Ramos (cell line): ENCODE data around the gene RARA.

ENCODE experiments used
- in situ Hi-C: fragments of 300-500 bp; cut with MboI; formaldehyde crosslinking; loops from one replicate; pipeline ENCODE4 v1.14.3; 2022; ENCODE audit warnings: low sequenced_read_pairs; ENCODE audit not compliant: unreplicated experiment

The RARA gene

GRCh38 chr17:40313668-40314583 lies 4.9 kb downstream of the RARA start:
- in situ Hi-C loops: no loop called here

- in situ Hi-C loops: no loop called here
Observed at GRCh38 chr17:40314584-40314956, 5.6 kb downstream of the RARA start.

DNA sequence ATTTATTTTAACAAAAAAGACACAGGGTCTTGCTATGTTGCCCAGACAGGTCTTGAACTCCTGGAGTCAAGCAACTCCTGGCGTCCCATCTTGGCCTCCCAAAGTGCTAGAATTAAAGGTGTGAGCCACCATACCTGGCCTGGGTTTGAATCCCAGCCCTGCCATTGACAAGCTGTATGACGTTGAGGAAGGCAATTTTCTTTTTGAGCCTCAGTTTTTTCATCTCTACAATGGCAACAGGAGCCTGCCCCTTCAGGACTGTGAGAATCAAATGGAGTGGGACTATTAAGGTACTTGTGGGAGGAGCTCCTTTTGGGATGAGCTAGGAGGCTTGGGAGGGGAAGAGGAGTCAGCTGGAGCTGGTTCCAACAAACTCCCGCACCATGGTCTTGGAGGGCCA lies 6.2 kb downstream of the RARA start:
- in situ Hi-C loops: no loop called here

DNA sequence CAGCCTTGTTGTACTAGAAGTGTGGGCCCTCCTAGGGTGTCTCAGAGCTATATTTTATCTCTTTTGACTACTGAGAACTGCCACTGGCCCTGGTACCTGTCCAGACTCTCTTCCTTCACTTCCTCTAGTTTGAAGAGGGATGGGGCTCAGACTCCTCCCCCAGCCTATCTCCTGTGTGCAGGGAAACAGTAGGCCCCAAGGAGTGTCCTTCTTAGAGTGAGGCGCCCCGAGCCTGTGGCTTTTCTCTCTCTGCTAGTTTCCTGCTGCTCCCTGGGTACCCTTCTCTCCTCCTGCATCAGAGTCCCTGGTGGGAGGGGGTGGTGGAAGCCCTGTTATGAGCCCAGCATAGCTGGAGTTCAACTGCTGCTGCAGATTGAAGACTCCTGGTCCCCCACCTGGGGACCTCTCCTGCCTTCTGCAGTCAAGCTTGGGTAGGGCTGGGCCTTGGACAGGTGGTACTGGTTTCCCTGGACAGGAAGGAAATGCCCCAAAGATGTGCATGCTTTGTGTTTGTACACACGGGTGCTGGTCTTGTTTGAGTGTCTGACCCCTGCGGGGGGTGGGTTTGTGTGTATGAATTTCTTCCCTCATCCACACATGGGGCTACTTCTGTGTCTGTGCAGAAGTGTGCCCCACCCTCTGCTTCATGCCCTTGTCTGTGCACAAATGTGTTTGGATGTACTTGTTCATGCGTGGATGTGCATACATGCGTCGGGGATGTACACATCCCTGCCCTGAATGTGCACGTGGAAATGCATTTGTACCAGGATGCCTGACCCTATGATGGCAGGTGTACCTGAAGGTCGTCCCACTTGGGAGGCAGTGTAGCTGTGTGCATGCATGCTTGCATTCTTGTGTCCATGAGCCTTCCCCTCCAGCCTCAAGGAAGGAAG lies 6.9 kb downstream of the RARA start:
- in situ Hi-C loops: no loop called here

GRCh38 chr17:40316571-40317344 lies 7.8 kb downstream of the RARA start:
- in situ Hi-C loops: no loop called here

DNA sequence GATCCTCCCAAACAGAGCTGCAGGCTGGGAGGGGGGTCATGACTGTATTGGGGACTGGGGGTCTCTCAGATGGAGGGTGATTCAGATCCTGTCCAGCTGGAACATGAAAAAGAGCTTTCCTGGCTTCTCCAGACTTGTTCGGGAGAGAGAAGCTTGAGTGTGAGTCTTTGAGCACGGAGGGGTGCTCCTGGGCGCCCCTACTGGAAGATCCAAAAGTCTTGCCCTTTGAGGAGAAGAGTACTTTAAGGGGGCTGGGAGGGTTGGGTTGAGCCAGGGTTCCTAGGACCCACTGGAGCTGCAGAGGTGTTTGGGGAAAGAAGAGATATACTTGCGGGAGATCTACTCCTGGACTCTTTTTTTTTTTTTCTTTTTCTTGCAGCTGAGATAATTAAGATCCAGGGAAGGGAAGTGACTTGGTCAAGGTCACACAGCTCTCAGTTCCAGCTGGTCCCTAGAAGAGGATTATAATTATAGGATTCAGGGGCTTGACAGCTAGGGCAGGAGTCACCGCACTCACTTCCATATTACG lies 8.4 kb downstream of the RARA start:
- in situ Hi-C loops: no loop called here

DNA sequence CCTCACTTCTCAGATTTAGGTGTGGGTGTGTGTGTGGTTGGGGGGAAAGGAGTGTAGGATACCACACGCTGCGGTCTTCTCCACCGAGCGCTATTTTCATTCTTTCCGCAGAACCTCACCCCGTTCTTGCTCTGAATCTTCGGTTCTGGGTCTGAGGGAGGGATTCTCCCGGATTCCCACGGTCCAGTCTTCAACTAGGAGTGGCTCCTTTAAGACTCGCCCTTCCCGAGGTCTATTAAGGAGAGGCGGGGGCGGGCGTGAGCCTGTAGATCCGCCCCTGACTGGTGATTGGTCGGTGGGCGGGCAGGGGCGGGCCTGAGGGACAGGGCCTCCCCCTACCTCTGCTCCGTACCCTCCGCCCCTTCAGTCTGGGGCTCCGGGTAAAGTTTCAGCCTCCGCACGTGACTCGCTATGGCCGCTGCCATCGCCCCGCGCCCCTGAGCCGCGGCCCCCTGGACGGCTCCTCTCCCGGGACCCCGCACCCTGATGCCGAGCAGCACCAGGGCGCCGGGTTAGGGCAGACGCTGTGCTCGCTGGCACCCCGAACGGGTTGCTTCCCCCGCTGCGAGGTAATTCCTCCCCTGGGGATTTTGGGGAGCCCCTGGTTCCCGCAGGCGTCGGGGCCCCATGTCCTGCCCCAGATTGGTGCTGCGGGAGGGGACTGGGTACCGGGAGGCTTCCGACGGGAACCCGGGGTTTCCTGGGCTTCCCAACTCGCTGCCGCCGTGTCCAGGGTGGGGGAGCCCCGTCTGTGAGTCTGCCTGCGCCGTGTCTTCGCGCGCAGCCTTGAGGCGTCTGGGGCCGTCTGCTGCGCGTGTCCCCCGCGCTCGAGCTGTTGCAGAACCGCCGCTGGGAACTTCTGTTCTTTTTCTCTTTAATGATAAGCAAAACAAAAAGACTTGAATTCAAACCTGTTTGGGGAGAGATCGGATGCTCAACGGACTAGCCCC lies 9.2 kb downstream of the RARA start:
- in situ Hi-C loops: no loop called here

- in situ Hi-C loops: no loop called here
Observed at GRCh38 chr17:40318830-40319391, 9.9 kb downstream of the RARA start.

- in situ Hi-C loops: no loop called here
Observed at GRCh38 chr17:40319651-40320540, 10.9 kb downstream of the RARA start.

- in situ Hi-C loops: no loop called here
Observed at GRCh38 chr17:40320756-40321523, 12.0 kb downstream of the RARA start.

DNA sequence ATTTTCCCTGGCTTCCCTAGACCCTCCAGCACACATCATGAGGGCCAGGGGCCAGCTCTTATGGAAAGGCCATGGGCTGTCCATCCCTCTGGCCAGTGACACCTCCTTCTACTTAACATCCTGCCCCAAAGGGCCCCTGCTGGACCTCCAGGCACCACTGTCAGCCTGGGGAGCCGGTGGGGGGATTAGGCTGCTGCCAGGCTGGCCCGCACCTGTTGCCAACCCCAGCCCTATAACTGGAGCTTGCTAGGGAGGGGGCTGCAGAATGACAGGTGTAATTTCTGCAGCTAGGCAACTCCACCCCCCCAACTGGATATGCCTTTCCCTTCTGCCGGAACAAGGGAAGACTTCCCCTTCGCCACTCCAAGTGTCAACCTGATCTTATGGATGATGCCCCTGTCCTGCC lies 12.5 kb downstream of the RARA start:
- in situ Hi-C loops: no loop called here

- in situ Hi-C loops: no loop called here
Observed at GRCh38 chr17:40321961-40322357, 13.0 kb downstream of the RARA start.

GRCh38 chr17:40322358-40323315 lies 13.7 kb downstream of the RARA start:
- in situ Hi-C loops: no loop called here

DNA sequence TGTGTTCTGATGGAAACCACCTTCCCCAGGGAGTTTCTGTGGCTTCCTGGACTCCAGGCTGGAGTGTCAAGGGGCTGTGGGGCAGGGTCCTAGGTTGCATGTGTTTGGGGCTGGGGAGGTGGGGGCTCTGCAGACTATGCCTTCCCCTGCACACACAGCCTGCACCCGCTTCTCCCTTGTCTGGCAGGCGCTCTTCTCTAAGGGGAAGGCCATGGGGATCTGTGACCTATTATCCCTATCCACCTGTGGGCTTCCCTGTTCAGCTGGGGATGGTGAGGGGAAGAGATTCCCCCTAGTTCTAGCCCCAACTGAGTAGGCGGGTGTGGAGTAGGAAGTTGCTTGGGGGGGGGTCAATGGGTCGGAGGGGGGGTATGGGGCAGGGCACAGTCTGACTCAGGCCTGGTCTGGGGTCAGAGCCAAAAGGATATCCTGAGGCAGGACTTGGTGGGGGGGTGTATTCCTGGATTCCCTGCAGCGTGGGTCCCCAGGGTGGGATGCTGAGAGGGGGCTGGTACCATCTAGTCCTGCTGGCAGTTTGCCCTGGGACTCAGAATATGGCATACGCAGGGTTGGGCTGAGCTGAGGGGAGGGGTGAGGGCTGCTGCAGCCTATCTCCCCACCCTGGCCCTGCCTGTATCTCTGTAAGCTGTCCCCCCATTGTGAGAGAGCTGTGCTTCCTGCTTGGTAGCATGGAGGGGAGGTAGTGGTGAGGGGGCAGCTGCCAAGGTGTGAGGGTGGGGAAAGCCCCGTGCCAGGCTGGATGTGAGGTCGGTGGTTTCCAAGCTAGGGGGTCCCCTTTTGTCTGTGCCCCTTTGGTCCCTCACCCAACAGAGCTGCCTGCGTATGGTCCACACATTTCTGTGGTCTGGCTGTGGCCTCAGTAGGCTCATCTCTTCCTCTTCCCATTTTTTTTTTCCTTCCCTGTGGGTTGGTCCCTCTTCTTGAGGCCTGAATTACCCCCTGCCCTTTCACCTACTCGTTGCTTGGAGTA lies 14.7 kb downstream of the RARA start:
- in situ Hi-C loops: no loop called here
